ENCODE results near the gene RBPJL.

Gene RBPJL

GRCh38 chr20:45266977-45267376, 39.7 kb upstream of the RBPJL start:
- TF ChIP-seq CTCF (IDR thresholded peaks at IDR 0.05; ENCODE audit: extremely low read depth, insufficient read depth, missing control alignments) = no peak
- in situ Hi-C loops (cut with MboI; ENCODE audit: low pct_unique_long_range_greater_than_20kb, low sequenced_read_pairs, unreplicated experiment) = no loop called here
- no peak for DNase-seq (ENCODE audit: low spot score)

GRCh38 chr20:45268531-45268930, 38.1 kb upstream of the RBPJL start:
- no peak for DNase-seq (ENCODE audit: low spot score)
- no peak for TF ChIP-seq CTCF (IDR thresholded peaks at IDR 0.05; ENCODE audit: extremely low read depth, insufficient read depth, missing control alignments)
- in situ Hi-C loops (cut with MboI; ENCODE audit: low pct_unique_long_range_greater_than_20kb, low sequenced_read_pairs, unreplicated experiment) = no loop called here

DNA sequence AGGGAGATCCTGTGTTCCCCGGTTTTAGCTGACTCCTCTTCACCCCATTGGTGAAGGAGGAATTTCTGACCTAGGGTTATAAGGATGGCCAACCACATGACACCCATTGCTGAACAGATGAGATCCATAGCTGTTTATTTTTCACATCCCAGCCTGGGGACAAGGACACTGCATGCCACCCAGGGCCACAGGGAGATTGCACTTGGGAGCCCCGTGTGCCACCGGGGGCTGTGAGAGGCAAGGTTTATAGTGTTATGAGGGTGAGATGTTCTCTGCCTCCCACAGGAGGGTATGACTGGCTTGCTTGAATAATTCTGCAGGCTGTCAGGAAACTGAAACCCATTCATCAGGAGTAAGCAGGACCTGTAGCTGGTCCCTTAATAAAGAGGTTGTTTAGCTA, 37.6 kb upstream of the RBPJL start:
- in situ Hi-C loops (cut with MboI; ENCODE audit: low pct_unique_long_range_greater_than_20kb, low sequenced_read_pairs, unreplicated experiment) = no loop called here
- no peak for DNase-seq (ENCODE audit: low spot score)
- no peak for TF ChIP-seq CTCF (IDR thresholded peaks at IDR 0.05; ENCODE audit: extremely low read depth, insufficient read depth, missing control alignments)

DNA sequence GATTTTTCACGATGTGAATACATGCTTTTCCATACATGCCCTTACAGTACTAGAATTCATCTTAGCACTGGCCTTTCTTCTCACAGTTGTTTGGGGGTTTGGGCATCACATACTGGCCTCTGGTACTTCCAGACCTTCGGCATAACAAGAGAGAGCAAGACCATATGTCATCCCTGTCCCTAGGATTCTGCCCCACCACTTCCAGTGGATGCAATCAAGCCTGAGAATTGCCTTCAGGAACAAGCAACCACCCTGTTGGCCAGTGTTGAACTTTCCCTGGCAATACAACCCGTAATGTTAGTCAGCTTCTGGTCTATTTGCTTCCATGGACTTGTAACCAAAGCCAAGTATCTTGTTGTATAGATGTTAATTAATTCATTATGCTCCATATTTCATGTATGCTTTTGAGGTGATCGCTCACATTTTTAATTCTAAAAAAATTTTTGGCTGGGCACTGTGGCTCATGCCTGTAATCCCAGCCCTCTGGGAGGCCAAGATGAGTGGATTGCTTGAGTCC, 36.8 kb upstream of the RBPJL start:
- DNase-seq (ENCODE audit: low spot score) = no peak
- no peak for TF ChIP-seq CTCF (IDR thresholded peaks at IDR 0.05; ENCODE audit: extremely low read depth, insufficient read depth, missing control alignments)
- in situ Hi-C loops (cut with MboI; ENCODE audit: low pct_unique_long_range_greater_than_20kb, low sequenced_read_pairs, unreplicated experiment) = no loop called here

GRCh38 chr20:45275338-45275737, 31.3 kb upstream of the RBPJL start:
- DNase-seq (ENCODE audit: low spot score) = no peak
- in situ Hi-C loops (cut with MboI; ENCODE audit: low pct_unique_long_range_greater_than_20kb, low sequenced_read_pairs, unreplicated experiment) = no loop called here
- no peak for TF ChIP-seq CTCF (IDR thresholded peaks at IDR 0.05; ENCODE audit: extremely low read depth, insufficient read depth, missing control alignments)

- in situ Hi-C loops (cut with MboI; ENCODE audit: low pct_unique_long_range_greater_than_20kb, low sequenced_read_pairs, unreplicated experiment) = no loop called here
Observed at GRCh38 chr20:45279992-45280391, 26.6 kb upstream of the RBPJL start.

More at GRCh38 chr20:45279992-45280391, 26.6 kb upstream of the RBPJL start:
- DNase-seq (ENCODE audit: low spot score) = no peak
- TF ChIP-seq CTCF (IDR thresholded peaks at IDR 0.05; ENCODE audit: extremely low read depth, insufficient read depth, missing control alignments) = no peak

Data from GM13977 (cell line).